Measurements from ENCODE around the gene PTPN6. TPM values are rescaled to one million over a fixed set of nuclear protein-coding genes. Genes with fewer than 3 reads are reported as not detected.

The PTPN6 gene
- total and polyA plus RNA-seq, 10 of the 15 experiments (the other 5 are each of a cell fraction or from before 2014, with no cell fraction given): 229 to 457 (median 370) TPM

DNA sequence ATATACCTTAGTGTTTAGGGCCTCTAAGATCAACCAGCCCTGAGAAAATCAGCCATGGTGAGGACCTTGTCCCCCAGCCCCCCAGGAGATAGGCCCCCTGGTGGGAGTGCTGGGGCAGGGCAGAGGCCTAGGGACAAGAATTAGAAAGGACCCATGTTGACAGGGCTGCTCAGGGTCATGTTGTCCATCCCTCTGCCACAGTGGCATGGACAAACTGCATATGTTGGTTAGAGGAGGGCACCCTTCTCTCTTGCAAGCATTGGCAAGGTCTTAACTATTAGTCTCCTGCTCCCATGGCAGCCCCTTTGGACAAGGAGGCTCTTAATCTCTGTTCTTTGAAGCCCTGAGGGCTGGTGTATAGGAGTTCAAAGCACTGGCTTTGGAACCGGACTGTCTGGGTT, 755 bp upstream of the PTPN6 start (continued):
- TF ChIP-seq MEF2B (IDR thresholded peaks at IDR 0.05; ENCODE audit: partially characterized antibody, poor library complexity, severe bottlenecking) (peak; percentile 29), JUND (IDR thresholded peaks at IDR 0.05; ENCODE audit: low read depth, low read length) (no peak), ZBED1 (IDR thresholded peaks at IDR 0.05; ENCODE audit: borderline replicate concordance) (no peak), FOXK2 (IDR thresholded peaks at IDR 0.05) (no peak), BCL11A (IDR thresholded peaks at IDR 0.05; ENCODE audit: low read depth, low read length) (no peak), MTA3 (IDR thresholded peaks at IDR 0.05; ENCODE audit: borderline replicate concordance, low read length) (no peak), ZNF622 (IDR thresholded peaks at IDR 0.05) (no peak), POLR2AphosphoS2 (IDR thresholded peaks at IDR 0.05; ENCODE audit: low read depth, low read length) (no peak), FOXM1 (IDR thresholded peaks at IDR 0.05; ENCODE audit: low read depth, low read length) (no peak), SREBF2 (IDR thresholded peaks at IDR 0.05; ENCODE audit: low read length) (no peak), TAF1 (IDR thresholded peaks at IDR 0.05; ENCODE audit: borderline replicate concordance, low read depth, low read length) (no peak), CBFB (IDR thresholded peaks at IDR 0.05; ENCODE audit: low read depth) (no peak), ZSCAN29 (IDR thresholded peaks at IDR 0.05) (no peak), PAX5 (IDR thresholded peaks at IDR 0.05; ENCODE audit: borderline replicate concordance, low read depth, low read length) (no peak), EZH2 (IDR thresholded peaks at IDR 0.05; ENCODE audit: borderline replicate concordance, control insufficient read depth, low read depth, low read length) (no peak), USF2 (IDR thresholded peaks at IDR 0.05; ENCODE audit: borderline replicate concordance, low read depth, low read length) (no peak), ATF7 (IDR thresholded peaks at IDR 0.05; ENCODE audit: low read depth) (no peak), SMC3 (IDR thresholded peaks at IDR 0.05; ENCODE audit: borderline replicate concordance, low read length) (peak; percentile 23; the same call in 1 of the 2 replicates), LARP7 (IDR thresholded peaks at IDR 0.05) (no peak), ATF3 (IDR thresholded peaks at IDR 0.05; ENCODE audit: borderline replicate concordance, extremely low read depth, low read depth, low read length) (no peak), SMARCA5 (IDR thresholded peaks at IDR 0.05) (no peak), MAX (IDR thresholded peaks at IDR 0.05; ENCODE audit: low read depth, low read length) (no peak), TBL1XR1 (IDR thresholded peaks at IDR 0.05; ENCODE audit: low read depth, low read length) (no peak), RELA (IDR thresholded peaks at IDR 0.05; ENCODE audit: borderline replicate concordance, partially characterized antibody) (no peak), NRF1 (conservative IDR thresholded peaks at IDR 0.05; ENCODE audit: low read depth, low read length) (no peak)
- TF ChIP-seq, protein P1, sequence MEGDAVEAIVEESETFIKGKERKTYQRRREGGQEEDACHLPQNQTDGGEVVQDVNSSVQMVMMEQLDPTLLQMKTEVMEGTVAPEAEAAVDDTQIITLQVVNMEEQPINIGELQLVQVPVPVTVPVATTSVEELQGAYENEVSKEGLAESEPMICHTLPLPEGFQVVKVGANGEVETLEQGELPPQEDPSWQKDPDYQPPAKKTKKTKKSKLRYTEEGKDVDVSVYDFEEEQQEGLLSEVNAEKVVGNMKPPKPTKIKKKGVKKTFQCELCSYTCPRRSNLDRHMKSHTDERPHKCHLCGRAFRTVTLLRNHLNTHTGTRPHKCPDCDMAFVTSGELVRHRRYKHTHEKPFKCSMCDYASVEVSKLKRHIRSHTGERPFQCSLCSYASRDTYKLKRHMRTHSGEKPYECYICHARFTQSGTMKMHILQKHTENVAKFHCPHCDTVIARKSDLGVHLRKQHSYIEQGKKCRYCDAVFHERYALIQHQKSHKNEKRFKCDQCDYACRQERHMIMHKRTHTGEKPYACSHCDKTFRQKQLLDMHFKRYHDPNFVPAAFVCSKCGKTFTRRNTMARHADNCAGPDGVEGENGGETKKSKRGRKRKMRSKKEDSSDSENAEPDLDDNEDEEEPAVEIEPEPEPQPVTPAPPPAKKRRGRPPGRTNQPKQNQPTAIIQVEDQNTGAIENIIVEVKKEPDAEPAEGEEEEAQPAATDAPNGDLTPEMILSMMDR (IDR thresholded peaks at IDR 0.05 in 2 of 3, conservative IDR thresholded peaks at IDR 0.05 in 1 of 3; ENCODE audit: control insufficient read depth in 2 of 3, extremely low read depth in 1 of 3, insufficient read depth in 1 of 3, low read depth in 3 of 3, low read length in 3 of 3): peak; percentile 38 to 64 (median 61)
- TF ChIP-seq, protein P2, sequence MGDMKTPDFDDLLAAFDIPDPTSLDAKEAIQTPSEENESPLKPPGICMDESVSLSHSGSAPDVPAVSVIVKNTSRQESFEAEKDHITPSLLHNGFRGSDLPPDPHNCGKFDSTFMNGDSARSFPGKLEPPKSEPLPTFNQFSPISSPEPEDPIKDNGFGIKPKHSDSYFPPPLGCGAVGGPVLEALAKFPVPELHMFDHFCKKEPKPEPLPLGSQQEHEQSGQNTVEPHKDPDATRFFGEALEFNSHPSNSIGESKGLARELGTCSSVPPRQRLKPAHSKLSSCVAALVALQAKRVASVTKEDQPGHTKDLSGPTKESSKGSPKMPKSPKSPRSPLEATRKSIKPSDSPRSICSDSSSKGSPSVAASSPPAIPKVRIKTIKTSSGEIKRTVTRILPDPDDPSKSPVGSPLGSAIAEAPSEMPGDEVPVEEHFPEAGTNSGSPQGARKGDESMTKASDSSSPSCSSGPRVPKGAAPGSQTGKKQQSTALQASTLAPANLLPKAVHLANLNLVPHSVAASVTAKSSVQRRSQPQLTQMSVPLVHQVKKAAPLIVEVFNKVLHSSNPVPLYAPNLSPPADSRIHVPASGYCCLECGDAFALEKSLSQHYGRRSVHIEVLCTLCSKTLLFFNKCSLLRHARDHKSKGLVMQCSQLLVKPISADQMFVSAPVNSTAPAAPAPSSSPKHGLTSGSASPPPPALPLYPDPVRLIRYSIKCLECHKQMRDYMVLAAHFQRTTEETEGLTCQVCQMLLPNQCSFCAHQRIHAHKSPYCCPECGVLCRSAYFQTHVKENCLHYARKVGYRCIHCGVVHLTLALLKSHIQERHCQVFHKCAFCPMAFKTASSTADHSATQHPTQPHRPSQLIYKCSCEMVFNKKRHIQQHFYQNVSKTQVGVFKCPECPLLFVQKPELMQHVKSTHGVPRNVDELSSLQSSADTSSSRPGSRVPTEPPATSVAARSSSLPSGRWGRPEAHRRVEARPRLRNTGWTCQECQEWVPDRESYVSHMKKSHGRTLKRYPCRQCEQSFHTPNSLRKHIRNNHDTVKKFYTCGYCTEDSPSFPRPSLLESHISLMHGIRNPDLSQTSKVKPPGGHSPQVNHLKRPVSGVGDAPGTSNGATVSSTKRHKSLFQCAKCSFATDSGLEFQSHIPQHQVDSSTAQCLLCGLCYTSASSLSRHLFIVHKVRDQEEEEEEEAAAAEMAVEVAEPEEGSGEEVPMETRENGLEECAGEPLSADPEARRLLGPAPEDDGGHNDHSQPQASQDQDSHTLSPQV (IDR thresholded peaks at IDR 0.05): no peak

All from GM12878 (cell line).